ENCODE results near the gene WNT1. TPM values are rescaled to one million over a fixed set of nuclear protein-coding genes. Genes with fewer than 3 reads are reported as not detected.
A peak's percentile ranks its signal among the peaks of the same experiment; 100 is the strongest.

WNT1 gene
- total RNA-seq, 1 donor from 2014 or later, result 28.9 TPM

GRCh38 chr12:48991247-48992050, 13.3 kb downstream of the WNT1 start:
- no peak for DNase-seq (ENCODE audit: extremely low spot score, unreplicated experiment)
- no peaks in the 10 kb centered on the region for H3K36me3 Mint-ChIP-seq
- H3K27ac Mint-ChIP-seq, result no peak overlapping the region

GRCh38 chr12:48993787-48994186, 15.7 kb downstream of the WNT1 start:
- DNase-seq (ENCODE audit: extremely low spot score, unreplicated experiment), result no peak
- TF ChIP-seq, protein P1, sequence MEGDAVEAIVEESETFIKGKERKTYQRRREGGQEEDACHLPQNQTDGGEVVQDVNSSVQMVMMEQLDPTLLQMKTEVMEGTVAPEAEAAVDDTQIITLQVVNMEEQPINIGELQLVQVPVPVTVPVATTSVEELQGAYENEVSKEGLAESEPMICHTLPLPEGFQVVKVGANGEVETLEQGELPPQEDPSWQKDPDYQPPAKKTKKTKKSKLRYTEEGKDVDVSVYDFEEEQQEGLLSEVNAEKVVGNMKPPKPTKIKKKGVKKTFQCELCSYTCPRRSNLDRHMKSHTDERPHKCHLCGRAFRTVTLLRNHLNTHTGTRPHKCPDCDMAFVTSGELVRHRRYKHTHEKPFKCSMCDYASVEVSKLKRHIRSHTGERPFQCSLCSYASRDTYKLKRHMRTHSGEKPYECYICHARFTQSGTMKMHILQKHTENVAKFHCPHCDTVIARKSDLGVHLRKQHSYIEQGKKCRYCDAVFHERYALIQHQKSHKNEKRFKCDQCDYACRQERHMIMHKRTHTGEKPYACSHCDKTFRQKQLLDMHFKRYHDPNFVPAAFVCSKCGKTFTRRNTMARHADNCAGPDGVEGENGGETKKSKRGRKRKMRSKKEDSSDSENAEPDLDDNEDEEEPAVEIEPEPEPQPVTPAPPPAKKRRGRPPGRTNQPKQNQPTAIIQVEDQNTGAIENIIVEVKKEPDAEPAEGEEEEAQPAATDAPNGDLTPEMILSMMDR (conservative IDR thresholded peaks at IDR 0.05), result no peak
- H3K4me1 Mint-ChIP-seq (ENCODE audit: unreplicated experiment), result peaks cover 10% of the 10 kb centered on the region
- no peak overlapping the region for H3K4me3 Mint-ChIP-seq
- peaks cover 75% of the 10 kb centered on the region for H3K27me3 Mint-ChIP-seq
- no peaks in the 10 kb centered on the region for H3K9me3 Mint-ChIP-seq
- H3K27ac Mint-ChIP-seq, result no peak overlapping the region
- no peaks in the 10 kb centered on the region for H3K36me3 Mint-ChIP-seq

More at GRCh38 chr12:48991247-48992050, 13.3 kb downstream of the WNT1 start:
- H3K9me3 Mint-ChIP-seq, result no peaks in the 10 kb centered on the region
- TF ChIP-seq, protein P1 (conservative IDR thresholded peaks at IDR 0.05), result no peak
- peaks cover 20% of the 10 kb centered on the region for H3K4me1 Mint-ChIP-seq (ENCODE audit: unreplicated experiment)
- peaks cover 79% of the 10 kb centered on the region for H3K27me3 Mint-ChIP-seq
- H3K4me3 Mint-ChIP-seq, result no peak overlapping the region

- peaks cover 74% of the 10 kb centered on the region for H3K27me3 Mint-ChIP-seq
- no peaks in the 10 kb centered on the region for H3K36me3 Mint-ChIP-seq
- no peak overlapping the region for H3K27ac Mint-ChIP-seq
- DNase-seq (ENCODE audit: extremely low spot score, unreplicated experiment), result no peak
- H3K4me1 Mint-ChIP-seq (ENCODE audit: unreplicated experiment), result peaks cover 11% of the 10 kb centered on the region
- H3K9me3 Mint-ChIP-seq, result no peaks in the 10 kb centered on the region
- TF ChIP-seq, protein P1 (conservative IDR thresholded peaks at IDR 0.05), result no peak
- H3K4me3 Mint-ChIP-seq, result no peak overlapping the region
Observed at GRCh38 chr12:48994224-48995085, 16.3 kb downstream of the WNT1 start.

GRCh38 chr12:48995086-48995879, 17.2 kb downstream of the WNT1 start:
- peaks cover 1% of the 10 kb centered on the region for H3K36me3 Mint-ChIP-seq
- H3K27ac Mint-ChIP-seq, result peak overlapping the region; percentile 57
- TF ChIP-seq, protein P1 (conservative IDR thresholded peaks at IDR 0.05), result peak; percentile 83
- peak overlapping the region; percentile 81 for H3K4me3 Mint-ChIP-seq
- peak; percentile 89 for DNase-seq (ENCODE audit: extremely low spot score, unreplicated experiment)
- no peaks in the 10 kb centered on the region for H3K9me3 Mint-ChIP-seq
- peaks cover 19% of the 10 kb centered on the region for H3K4me1 Mint-ChIP-seq (ENCODE audit: unreplicated experiment)
- peaks cover 76% of the 10 kb centered on the region for H3K27me3 Mint-ChIP-seq

All from type B pancreatic cell (in vitro differentiated cells).